Uterus (tissue), 4 donors: Measurements from ENCODE around the gene ARID1B. TPM values are rescaled to one million over a fixed set of nuclear protein-coding genes. Genes with fewer than 3 reads are reported as not detected.

Source experiments
- DNase-seq, 2 donors: peaks; one replicate each; pipeline ENCODE4 v3.0.0-alpha.2; 2019 to 2020
- H3K27ac ChIP-seq, 2 donors: fragments of 200-600 bp; sonication (generic); 1 replicate in 1 of 2; 2 replicates in 1 of 2; pipeline ENCODE4 v1.5.1; 2016 to 2018
- H3K27me3 ChIP-seq, 2 donors: fragments of 200-600 bp; sonication (generic); one replicate each; pipeline ENCODE4 v1.5.1; 2018 to 2019; ENCODE audit warnings: control low read depth in 1 of 2
- H3K36me3 ChIP-seq, 2 donors: fragments of 200-600 bp; sonication (generic); one replicate each; pipeline ENCODE4 v1.5.1; 2019; ENCODE audit warnings: control low read depth in 1 of 2
- H3K4me1 ChIP-seq, 2 donors: fragments of 200-600 bp; sonication (generic); one replicate each; pipeline ENCODE4 v1.5.1; 2018 to 2019; ENCODE audit warnings: control low read depth in 1 of 2
- H3K4me3 ChIP-seq, 2 donors: fragments of 200-600 bp; sonication (generic); 1 replicate in 1 of 2; 2 replicates in 1 of 2; pipeline ENCODE4 v1.5.1; 2018 to 2019; ENCODE audit warnings: mild to moderate bottlenecking in 1 of 2
- H3K9me3 ChIP-seq, 2 donors: fragments of 200-600 bp; sonication (generic); one replicate each; pipeline ENCODE4 v1.5.1; 2019; ENCODE audit warnings: control low read depth in 1 of 2
- POLR2A ChIP-seq, 2 donors: fragments of 450-650 bp; IDR thresholded peaks; one replicate each; pipeline ENCODE4 v1.6.1; 2016; ENCODE audit warnings: antibody characterized with exemption in 2 of 2, mild to moderate bottlenecking in 1 of 2, moderate library complexity in 1 of 2
- intact Hi-C: fragments of 100-400 bp; cut with DNase I; formaldehyde crosslinking; loops from one replicate; pipeline ENCODE4 v1.15.1; 2023; ENCODE audit warnings: low total_unique reads
- total RNA-seq, 4 donors: library from RNA; depleted of rRNA in 3 of 4; stranded (reverse); fragments of >200 nt in 3 of 4; gene quantifications; one replicate each; pipeline versions ENCODE4 v1.1.0 to v1.2.4, GENCODE V29; 2014 to 2023
- TF ChIP-seq, protein P1 (sequence below), 4 experiments: fragments of 200-600 bp in 2 of 4; fragments of 450-650 bp in 2 of 4; sonication (generic) in 2 of 4; IDR thresholded peaks; one replicate each; pipeline ENCODE4 v1.5.1; 2016 to 2019; ENCODE audit warnings: antibody characterized with exemption in 4 of 4, mild to moderate bottlenecking in 2 of 4, moderate library complexity in 1 of 4
- donor health status: DM: yes; HTN: yes; CAD: no.

The ARID1B gene
- 100 to 1,000 TPM in 2 of 4 donors, 10 to 100 TPM in 2; 63.8 to 198 (median 125) TPM for total RNA-seq

DNA sequence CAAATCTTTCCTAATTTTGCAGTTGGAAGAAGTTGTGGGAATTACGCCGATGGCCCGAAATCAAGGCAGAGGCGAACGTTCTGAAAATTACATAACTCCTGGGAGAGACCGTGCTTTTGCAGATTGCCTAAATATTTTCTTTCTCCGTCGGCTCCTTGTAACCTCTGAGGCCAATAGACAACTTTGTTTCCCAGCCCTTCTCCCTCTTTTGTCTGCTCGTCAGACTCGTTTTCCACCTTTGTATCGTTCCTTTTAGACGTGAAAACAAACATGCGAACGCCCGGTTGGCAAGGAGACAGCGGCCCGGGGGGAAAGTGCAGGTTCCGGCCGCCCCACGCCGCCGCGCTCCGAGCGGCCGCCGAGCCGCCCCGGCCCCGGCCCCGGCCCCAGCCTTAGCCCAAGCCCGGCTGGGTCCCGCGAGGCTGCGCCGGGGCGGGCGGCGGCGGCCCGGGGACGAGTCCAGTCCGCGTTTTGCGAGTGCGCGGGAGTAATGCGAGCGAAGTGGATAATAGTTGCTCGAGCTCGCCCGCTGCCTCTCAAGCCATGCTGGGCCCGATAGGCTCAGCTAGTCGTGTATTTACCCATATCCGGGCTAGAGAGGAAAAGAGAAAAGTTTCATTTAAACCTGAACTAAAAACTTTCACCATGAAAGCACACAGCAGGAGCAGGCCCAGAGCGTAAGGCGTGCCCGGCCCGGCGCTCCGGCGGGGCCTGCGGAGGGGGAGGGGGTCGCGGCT lies at the start of gene ARID1B:
TSS of gene ARID1B (plus strand) at position 539 of the 737 bp plus-strand sequence. CDS start 303 bp downstream, outside the sequence.
- Histone ChIP-seq H3K36me3 (no peaks in the 10 kb centered on the region), H3K4me3 (peak within 1 kb of the TSS; percentile 53 to 95), H3K4me1 (no peaks in the 10 kb centered on the region), H3K27me3 (no peaks in the 10 kb centered on the region), H3K9me3 (no peaks in the 10 kb centered on the region), H3K27ac (peak within 1 kb of the TSS; percentile 99 to 100)
- TF ChIP-seq, protein P1, sequence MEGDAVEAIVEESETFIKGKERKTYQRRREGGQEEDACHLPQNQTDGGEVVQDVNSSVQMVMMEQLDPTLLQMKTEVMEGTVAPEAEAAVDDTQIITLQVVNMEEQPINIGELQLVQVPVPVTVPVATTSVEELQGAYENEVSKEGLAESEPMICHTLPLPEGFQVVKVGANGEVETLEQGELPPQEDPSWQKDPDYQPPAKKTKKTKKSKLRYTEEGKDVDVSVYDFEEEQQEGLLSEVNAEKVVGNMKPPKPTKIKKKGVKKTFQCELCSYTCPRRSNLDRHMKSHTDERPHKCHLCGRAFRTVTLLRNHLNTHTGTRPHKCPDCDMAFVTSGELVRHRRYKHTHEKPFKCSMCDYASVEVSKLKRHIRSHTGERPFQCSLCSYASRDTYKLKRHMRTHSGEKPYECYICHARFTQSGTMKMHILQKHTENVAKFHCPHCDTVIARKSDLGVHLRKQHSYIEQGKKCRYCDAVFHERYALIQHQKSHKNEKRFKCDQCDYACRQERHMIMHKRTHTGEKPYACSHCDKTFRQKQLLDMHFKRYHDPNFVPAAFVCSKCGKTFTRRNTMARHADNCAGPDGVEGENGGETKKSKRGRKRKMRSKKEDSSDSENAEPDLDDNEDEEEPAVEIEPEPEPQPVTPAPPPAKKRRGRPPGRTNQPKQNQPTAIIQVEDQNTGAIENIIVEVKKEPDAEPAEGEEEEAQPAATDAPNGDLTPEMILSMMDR (IDR thresholded peaks at IDR 0.05) = no peak
- TF ChIP-seq POLR2A (IDR thresholded peaks at IDR 0.05) = peak in 1 of 2 donors; percentile 56
- peak; percentile 82 to 84 for DNase-seq
- intact Hi-C loops = loop anchor here (5.0 kb wide), 1 partner anchor 90 kb away; no protein-coding TSS in a partner anchor

GRCh38 chr6:156727715-156728385 lies 49.3 kb upstream of the ARID1B start:
- Histone ChIP-seq H3K9me3 (no peaks in the 10 kb centered on the region), H3K36me3 (no peaks in the 10 kb centered on the region), H3K4me1 (no peaks in the 10 kb centered on the region), H3K27me3 (no peaks in the 10 kb centered on the region), H3K4me3 (no peak overlapping the region), H3K27ac (no peak overlapping the region)
- TF ChIP-seq, protein P1 (IDR thresholded peaks at IDR 0.05) = no peak
- TF ChIP-seq POLR2A (IDR thresholded peaks at IDR 0.05) = no peak
- DNase-seq = no peak
- intact Hi-C loops = no loop called here

DNA sequence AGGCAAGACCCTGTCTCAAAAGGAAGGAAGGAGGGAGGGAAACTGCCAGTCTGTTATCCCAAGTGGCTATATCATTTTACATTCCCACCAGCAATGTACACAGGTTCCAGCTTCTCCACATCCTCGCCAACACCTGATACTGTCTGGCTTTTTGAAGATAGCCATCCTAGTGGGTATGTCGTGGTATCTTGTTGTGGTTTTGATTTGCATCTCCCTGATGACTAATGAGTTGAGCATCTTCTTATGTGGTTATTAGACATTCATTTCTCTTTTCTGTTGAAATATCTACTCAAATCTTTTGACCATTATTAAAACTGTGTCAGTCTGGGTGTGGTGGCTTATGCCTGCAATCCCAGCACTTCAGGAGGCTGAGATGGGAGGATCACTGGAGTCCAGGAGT lies 47.9 kb upstream of the ARID1B start:
- Histone ChIP-seq H3K4me1 (no peaks in the 10 kb centered on the region), H3K36me3 (no peaks in the 10 kb centered on the region), H3K27me3 (no peaks in the 10 kb centered on the region), H3K27ac (no peak overlapping the region), H3K4me3 (no peak overlapping the region), H3K9me3 (no peaks in the 10 kb centered on the region)
- no peak for DNase-seq
- TF ChIP-seq POLR2A (IDR thresholded peaks at IDR 0.05) = no peak
- TF ChIP-seq, protein P1 (IDR thresholded peaks at IDR 0.05) = no peak
- intact Hi-C loops = no loop called here

- no peak overlapping the region for H3K27ac ChIP-seq
- TF ChIP-seq POLR2A (IDR thresholded peaks at IDR 0.05) = no peak
- TF ChIP-seq, protein P1 (IDR thresholded peaks at IDR 0.05) = no peak
- H3K4me3 ChIP-seq = no peak overlapping the region
- H3K27me3 ChIP-seq = no peaks in the 10 kb centered on the region
- no peaks in the 10 kb centered on the region for H3K4me1 ChIP-seq
- DNase-seq = no peak
- H3K36me3 ChIP-seq = no peaks in the 10 kb centered on the region
- no peaks in the 10 kb centered on the region for H3K9me3 ChIP-seq
- intact Hi-C loops = no loop called here
Measured at GRCh38 chr6:156731396-156731795, 45.8 kb upstream of the ARID1B start.

GRCh38 chr6:156735751-156736150 lies 41.4 kb upstream of the ARID1B start:
- Histone ChIP-seq H3K4me1 (no peaks in the 10 kb centered on the region), H3K27me3 (no peaks in the 10 kb centered on the region), H3K36me3 (no peaks in the 10 kb centered on the region), H3K4me3 (no peak overlapping the region), H3K9me3 (no peaks in the 10 kb centered on the region), H3K27ac (no peak overlapping the region)
- intact Hi-C loops = no loop called here
- TF ChIP-seq, protein P1 (IDR thresholded peaks at IDR 0.05) = no peak
- no peak for TF ChIP-seq POLR2A (IDR thresholded peaks at IDR 0.05)
- DNase-seq = no peak
